Spleen (tissue), 7 donors: ENCODE results near the gene VSIG8.

Source experiments
- POLR2A ChIP-seq, 3 donors: fragments of 450-650 bp; IDR thresholded peaks; one replicate each; pipeline ENCODE4 v1.5.1; 2017; ENCODE audit warnings: antibody characterized with exemption in 3 of 3, mild to moderate bottlenecking in 1 of 3
- TF ChIP-seq, protein P1 (sequence below), 11 experiments: fragments of 200-600 bp in 7 of 11; fragments of 450-650 bp in 4 of 11; sonication (generic) in 4 of 11; IDR thresholded peaks in 8 of 11; conservative IDR thresholded peaks in 3 of 11; 1 replicate in 7 of 11; 2 replicates in 4 of 11; pipeline versions ENCODE4 v1.4.0 to v1.8.0; 2016 to 2021; ENCODE audit warnings: antibody characterized with exemption in 11 of 11, inconsistent platforms in 4 of 11, mild to moderate bottlenecking in 1 of 11
- donor health status: DM: no; HTN: no; CAD: no; lungs with moderate emphysema.
- donor health status: DM: no; HTN: no; CAD: no.
- donor health status: DM: no; HTN: no; CAD: no.

DNA sequence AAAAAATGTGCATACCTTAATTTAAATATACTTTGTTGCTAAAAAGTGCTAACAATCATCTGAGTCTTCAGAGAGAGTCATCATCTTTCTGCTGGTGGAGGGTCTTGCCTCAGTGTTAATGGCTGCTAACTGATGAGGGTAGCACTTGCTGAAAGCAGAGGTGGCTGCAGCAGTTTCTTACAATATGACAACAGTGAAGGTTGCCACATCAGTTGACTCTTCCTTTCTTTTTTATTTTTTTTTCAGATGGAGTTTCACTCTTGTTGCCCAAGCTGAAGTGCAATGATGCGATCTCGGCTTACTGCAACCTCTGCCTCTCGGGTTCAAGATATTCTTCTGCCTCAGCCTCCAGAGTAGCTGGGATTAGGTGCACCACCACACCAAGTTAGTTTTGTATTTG, 40.1 kb upstream of the VSIG8 start:
- TF ChIP-seq, protein P1, sequence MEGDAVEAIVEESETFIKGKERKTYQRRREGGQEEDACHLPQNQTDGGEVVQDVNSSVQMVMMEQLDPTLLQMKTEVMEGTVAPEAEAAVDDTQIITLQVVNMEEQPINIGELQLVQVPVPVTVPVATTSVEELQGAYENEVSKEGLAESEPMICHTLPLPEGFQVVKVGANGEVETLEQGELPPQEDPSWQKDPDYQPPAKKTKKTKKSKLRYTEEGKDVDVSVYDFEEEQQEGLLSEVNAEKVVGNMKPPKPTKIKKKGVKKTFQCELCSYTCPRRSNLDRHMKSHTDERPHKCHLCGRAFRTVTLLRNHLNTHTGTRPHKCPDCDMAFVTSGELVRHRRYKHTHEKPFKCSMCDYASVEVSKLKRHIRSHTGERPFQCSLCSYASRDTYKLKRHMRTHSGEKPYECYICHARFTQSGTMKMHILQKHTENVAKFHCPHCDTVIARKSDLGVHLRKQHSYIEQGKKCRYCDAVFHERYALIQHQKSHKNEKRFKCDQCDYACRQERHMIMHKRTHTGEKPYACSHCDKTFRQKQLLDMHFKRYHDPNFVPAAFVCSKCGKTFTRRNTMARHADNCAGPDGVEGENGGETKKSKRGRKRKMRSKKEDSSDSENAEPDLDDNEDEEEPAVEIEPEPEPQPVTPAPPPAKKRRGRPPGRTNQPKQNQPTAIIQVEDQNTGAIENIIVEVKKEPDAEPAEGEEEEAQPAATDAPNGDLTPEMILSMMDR (IDR thresholded peaks at IDR 0.05 in 8 of 11, conservative IDR thresholded peaks at IDR 0.05 in 3 of 11), result no peak
- TF ChIP-seq POLR2A (IDR thresholded peaks at IDR 0.05), result no peak
